HG02678 (cell line): ENCODE measurements around the gene FCRLA.

Source experiments
- ATAC-seq: cut with Tn5 transposase; IDR thresholded peaks from one replicate; pipeline ENCODE4 v1.9.1; 2021; ENCODE audit warnings: mild to moderate bottlenecking, moderate library complexity; ENCODE audit not compliant: unreplicated experiment

The FCRLA gene

DNA sequence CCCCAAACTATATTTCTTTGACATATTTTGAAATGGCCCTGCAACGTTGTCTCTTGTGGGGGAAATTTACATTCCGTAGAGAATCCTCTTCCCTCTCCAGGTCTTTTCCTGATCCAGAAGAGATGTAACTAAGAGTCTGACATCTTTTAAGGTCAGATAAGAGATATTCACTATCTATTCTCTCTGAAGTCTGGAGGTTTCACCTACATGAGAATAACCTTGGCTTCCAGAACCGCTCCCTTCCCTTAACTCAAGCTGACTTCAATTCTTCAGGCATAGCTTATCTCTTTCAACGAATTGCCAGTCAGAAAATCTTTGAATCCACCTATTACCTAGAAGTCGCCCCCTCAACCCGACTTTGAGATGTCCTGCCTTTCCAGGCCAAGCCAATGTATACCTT is 24.2 kb downstream of the FCRLA start:
- ATAC-seq: no peak

DNA sequence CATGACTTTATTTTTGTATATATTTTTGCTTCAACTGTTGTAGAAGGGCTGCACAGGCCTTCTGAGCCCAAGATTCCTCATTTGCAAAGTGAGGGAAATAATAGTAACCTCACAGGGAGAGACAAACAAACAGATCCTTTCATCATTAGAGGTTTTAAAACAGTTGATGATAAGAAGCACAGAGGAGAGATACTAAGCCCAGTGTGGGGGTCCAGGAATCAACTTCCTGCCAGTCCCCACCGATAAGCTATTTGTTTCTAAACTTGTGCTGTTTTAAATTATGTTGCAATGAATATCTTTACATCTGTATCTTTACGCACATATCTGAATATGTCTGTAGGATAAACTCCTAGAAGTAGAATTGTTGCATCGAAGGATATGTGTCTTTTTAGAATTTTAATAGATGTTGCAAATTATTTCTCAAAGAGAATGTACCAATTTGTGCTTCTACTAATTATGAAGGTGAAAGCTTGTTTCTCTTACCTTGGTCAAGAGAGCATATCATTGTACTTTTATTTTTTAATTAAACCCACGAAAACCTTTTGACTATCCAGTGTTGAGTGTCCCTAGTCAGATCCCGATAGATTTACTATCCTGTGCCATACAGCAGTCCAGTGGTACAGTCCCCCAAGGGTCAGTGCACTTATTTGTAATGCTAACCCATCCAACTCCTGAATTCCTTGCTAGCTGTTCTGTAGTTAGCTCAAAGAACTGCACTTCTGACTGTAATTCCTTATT is 25.1 kb downstream of the FCRLA start:
- ATAC-seq: no peak

GRCh38 chr1:161733526-161733925 is 26.5 kb downstream of the FCRLA start:
- no peak for ATAC-seq

- ATAC-seq: no peak
Observed at GRCh38 chr1:161735837-161736236, 28.8 kb downstream of the FCRLA start.

GRCh38 chr1:161736335-161736969 is 29.4 kb downstream of the FCRLA start:
- no peak for ATAC-seq

DNA sequence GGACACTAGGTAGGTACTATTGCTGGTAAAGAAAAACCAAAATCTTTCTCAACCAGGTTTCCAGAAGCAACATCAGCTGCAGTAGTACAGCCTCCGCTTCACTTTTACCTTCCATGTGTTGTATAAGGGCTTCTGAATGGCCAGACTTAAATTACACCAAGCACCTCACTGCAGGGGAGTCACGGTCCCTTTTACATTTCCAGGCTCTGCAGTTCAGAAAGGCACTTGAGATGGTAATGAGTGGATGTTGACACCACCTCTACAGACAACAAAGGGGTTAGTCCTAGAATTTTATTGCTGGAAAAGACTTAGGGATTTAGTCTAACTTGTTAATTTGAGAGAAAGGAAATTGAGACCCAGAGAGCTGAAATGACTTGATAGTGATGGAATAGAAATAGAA is 30.6 kb downstream of the FCRLA start:
- ATAC-seq: no peak

DNA sequence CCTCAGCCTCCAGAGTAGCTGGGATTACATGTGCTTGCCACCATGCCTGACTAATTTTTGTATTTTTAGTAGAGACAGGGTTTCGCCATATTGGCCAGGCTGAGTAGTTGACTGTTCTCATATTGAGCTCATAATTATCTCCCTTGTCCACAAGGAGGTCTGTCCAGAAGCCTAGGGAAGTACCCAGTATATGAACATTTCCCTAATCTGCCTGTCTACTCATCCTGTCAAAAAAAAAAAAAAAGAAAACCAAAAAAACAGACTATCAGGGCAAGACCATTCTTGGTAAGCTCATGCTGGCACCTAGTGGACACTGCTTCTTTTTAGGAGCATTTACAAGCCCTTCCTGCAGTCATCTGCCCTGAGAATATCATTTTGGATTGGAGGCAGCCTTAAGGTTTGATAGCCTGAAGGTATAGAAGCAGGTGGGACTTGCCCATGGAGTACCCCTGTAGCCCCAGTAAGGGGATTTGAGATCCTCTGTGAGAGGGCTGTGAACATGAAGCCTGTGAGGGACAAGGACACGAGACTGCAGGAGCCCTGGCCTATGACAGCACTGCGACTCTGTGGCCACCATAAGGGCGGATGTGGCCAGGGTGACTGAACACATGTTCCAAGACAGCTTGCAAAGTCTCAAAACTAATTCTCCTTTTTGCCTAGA is 31.7 kb downstream of the FCRLA start:
- peak; percentile 79 for ATAC-seq

GRCh38 chr1:161739865-161740566 is 33.0 kb downstream of the FCRLA start:
- ATAC-seq: no peak

DNA sequence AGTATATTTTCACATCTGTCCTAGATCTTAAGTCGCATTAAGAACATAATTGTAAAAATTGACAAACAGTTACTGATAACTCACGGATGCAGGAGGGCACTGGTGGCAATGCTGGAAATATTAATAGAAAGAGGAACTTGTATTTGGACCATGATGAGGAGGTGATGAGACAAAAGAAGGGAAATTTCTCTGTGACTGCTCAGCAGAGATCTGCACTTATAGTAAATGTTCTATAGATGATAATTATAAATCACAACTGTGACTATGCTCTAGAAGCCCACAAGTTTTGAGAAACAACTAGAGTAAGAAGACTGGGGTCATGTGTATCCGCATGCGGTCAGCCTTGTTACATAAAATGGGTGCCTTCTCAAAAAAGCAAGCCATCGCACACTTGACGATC is 33.9 kb downstream of the FCRLA start:
- no peak for ATAC-seq

DNA sequence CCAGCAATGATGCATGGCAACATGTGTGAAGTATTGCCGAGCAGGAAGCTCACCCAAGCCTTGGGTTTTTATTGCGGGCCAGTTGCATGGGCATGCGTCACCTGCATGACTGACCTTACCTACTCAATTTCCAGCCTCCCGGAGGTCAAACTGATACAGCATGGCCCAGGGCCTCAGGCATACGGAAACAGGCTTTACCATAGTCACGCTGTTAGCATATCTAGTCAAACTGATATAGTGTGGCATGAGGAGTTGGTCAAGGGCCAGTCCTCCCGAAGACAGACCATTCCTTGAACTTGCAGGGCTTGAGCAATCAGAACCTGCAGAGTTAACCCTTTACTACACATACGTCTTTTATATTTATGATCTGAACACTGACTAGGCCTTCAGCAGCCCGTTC is 36.2 kb downstream of the FCRLA start:
- no peak for ATAC-seq

GRCh38 chr1:161747801-161748200 is 40.8 kb downstream of the FCRLA start:
- no peak for ATAC-seq

DNA sequence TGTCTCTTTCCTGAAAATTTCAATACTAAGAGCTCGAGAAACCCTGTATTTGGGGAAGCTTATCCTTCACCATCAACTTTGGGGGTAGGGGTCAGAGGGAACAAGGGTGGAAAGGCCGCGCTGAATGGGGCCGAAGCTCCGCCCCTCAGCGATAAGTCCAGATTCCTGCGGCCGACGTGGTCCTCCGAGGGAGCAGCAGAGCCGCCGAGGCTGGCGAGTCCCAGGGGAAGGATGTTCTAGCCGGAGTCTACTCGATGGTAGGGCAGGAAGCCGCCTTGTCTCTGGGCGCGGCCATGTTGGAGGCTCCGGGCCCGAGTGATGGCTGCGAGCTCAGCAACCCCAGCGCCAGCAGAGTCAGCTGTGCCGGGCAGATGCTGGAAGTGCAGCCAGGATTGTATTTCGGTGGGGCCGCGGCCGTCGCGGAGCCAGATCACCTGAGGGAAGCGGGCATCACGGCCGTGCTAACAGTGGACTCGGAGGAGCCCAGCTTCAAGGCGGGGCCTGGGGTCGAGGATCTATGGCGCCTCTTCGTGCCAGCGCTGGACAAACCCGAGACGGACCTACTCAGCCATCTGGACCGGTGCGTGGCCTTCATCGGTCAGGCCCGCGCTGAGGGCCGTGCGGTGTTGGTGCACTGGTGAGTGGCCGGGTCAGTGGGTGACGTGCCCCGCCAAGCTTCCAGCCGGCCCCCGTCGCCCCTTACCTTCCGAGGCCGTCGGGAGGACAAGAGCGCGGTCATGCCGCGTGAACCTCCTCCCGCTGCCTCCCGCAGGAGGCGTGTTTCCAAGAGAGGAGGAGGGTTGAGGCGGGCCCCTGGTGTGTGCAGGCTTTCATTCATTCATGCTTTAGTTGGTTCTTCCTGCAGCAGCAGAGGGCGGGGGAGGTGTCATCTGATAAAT is 42.7 kb downstream of the FCRLA start, which contains the start of gene DUSP12:
Gene DUSP12, plus strand, starts transcription at position 278 of the 899 bp plus-strand sequence. Its CDS starts 16 bp downstream, at position 294.
- ATAC-seq: peak; percentile 98

DNA sequence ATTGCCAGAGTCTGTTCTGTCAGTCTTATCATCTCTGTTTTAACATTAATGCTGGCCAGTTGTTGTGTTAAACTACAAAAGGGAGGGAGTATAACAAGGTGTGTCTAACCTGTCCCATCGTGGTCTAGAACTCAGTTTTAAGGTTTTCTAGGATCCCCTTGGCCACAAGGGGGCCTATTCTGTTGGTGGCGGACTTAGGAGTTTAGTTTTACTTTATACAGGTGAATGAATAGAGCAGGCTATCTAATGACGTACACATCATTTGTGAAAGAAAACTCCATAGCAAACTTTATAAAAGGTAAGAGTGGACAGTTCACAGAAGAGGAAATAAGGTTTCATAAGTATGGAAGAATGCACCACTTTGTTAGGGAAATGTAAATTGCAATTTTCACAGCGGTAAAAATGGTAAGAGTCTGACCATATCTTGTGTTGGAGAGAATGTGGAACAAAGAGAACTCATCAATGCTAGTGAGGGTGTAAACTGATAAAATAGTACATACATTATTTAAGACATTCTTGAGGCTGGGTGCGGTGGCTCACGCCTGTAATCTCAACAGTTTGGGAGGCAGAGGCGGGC is 56.6 kb downstream of the FCRLA start:
- no peak for ATAC-seq
